Pancreas (tissue), 10 donors: ENCODE measurements around the gene PDGFRA. TPM values are rescaled to one million over a fixed set of nuclear protein-coding genes. Genes with fewer than 3 reads are reported as not detected.
"Not testable (repeated sequence)": the region's sequence is repeated elsewhere in the genome, so short reads cannot be mapped to it uniquely, and the experiment has no call there.

Experiments used
- ATAC-seq, 4 donors: fragments of 200-7000 bp; cut with Tn5 transposase; one replicate each; pipeline versions ENCODE4 v1.8.0 to v1.9.1; 2020; ENCODE audit warnings: mild to moderate bottlenecking in 4 of 4, moderate library complexity in 4 of 4
- DNase-seq, 6 donors: peaks; one replicate each; pipeline ENCODE4 v3.0.0-alpha.2; 2020
- FAIRE-seq: peaks from 2 replicates; lab custom pipeline; 2012; peaks lifted over from hg19 to GRCh38; lab: Jason Lieb, UNC
- H3K27ac ChIP-seq, 4 donors: fragments of 200-600 bp; sonication (generic); 1 replicate in 3 of 4; 2 replicates in 1 of 4; pipeline versions ENCODE4 v1.5.0 to v1.8.0; 2020
- H3K27me3 ChIP-seq, 4 donors: fragments of 200-600 bp; one replicate each; pipeline ENCODE4 v1.8.0; 2021
- H3K36me3 ChIP-seq, 3 donors: fragments of 200-600 bp; sonication (generic) in 1 of 3; one replicate each; pipeline versions ENCODE4 v1.5.0 to v1.8.0; 2020 to 2021
- H3K4me1 ChIP-seq, 3 donors: fragments of 200-600 bp; one replicate each; pipeline ENCODE4 v1.8.0; 2021
- H3K4me3 ChIP-seq, 4 donors: fragments of 200-600 bp; sonication (generic) in 2 of 4; one replicate each; pipeline versions ENCODE4 v1.5.0 to v1.8.0; 2020 to 2021
- H3K9me3 ChIP-seq, 4 donors: fragments of 200-600 bp; one replicate each; pipeline ENCODE4 v1.8.0; 2021
- CTCF ChIP-seq, 4 donors: fragments of 200-600 bp; sonication (generic) in 3 of 4; IDR thresholded peaks; one replicate each; pipeline versions ENCODE4 v1.5.0 to v1.8.0; 2021; ENCODE audit warnings: antibody characterized with exemption in 4 of 4
- WGBS, 2 donors: extraction: QIAGEN DNeasy Blood & Tissue Kit; methylation state at CpG; one replicate each; pipeline ENCODE4 v1.1.7; 2013; 5-methylcytosine and 5-hydroxymethylcytosine counted together
- intact Hi-C, 3 donors: fragments of 100-400 bp; cut with DNase I; formaldehyde crosslinking; loops; one replicate each; pipeline versions ENCODE4 v1.11.1 to v1.14.2; 2022
- polyA plus RNA-seq, 2 donors: library from polyadenylated mRNA; stranded (reverse); fragments of 200-250 nt; gene quantifications; one replicate each; pipeline ENCODE4 v1.2.3, GENCODE V29; 2013
- total RNA-seq, 6 donors: library from RNA; stranded (reverse); fragmentation: NEBNext Ultra II Directional in 4 of 6; extraction: Animal tissue kit (Norgen Biotek cat#: 25700) in 4 of 6; gene quantifications; one replicate each; pipeline versions ENCODE4 v1.2.1 to v1.2.4, GENCODE V29; 2021 to 2023
- donor health status: healthy with polysubstance abuse.
- donor health status: DM: no; HTN: no; CAD: no; lungs with moderate emphysema.
- donor health status: DM: no; HTN: no; CAD: no.
- donor health status: control.
- donor health status: control.
- donor health status: Bipolar disorder and iron deficiency.
- donor health status: DM: yes; HTN: yes; CAD: no.
- donor health status: DM: no; HTN: no; CAD: no.
- donor health status: DM: no; HTN: no; CAD: no.
- donor health status: DM: yes; HTN: yes; CAD: no.

The PDGFRA gene
- total and polyA plus RNA-seq, 8 donors, result 2.6 to 43.0 (median 11.1) TPM

- peaks cover 6 to 44% (median 16%) of the 10 kb centered on the region in 4 donors for H3K27me3 ChIP-seq
- peak; percentile 93 to 96 (median 93) for ATAC-seq
- H3K4me3 ChIP-seq, result peak overlapping the region; percentile 31 to 62 (median 34)
- intact Hi-C loops, result loop anchor here in 2 of 3 donors (10.0 kb wide), 1 partner anchor 1038 kb away; no protein-coding TSS in a partner anchor
- WGBS, 2 donors, result 0 to 3% methylated on average over 19 to 43 of the region's 43 CpGs
- TF ChIP-seq CTCF (IDR thresholded peaks at IDR 0.05), result peak; percentile 79 to 88 (median 80)
- peaks cover 0 to 18% (median 3%) of the 10 kb centered on the region in 3 donors for H3K4me1 ChIP-seq
- peak; percentile 70 to 97 (median 84) for DNase-seq
- no peaks in the 10 kb centered on the region for H3K9me3 ChIP-seq
- FAIRE-seq, result no peak
- no peak overlapping the region for H3K27ac ChIP-seq
- H3K36me3 ChIP-seq, result no peaks in the 10 kb centered on the region
These were observed 4.2 kb downstream of the PDGFRA start for GRCh38 chr4:54233277-54233696.

- ATAC-seq, result peak; percentile 78 to 85 (median 82)
- Histone ChIP-seq H3K9me3 (no peaks in the 10 kb centered on the region), H3K4me3 (peak overlapping the region; percentile 5 to 62 (median 34)), H3K27me3 (peaks cover 6 to 38% (median 16%) of the 10 kb centered on the region in 4 donors), H3K4me1 (peaks cover 0 to 18% (median 3%) of the 10 kb centered on the region in 3 donors), H3K27ac (no peak overlapping the region), H3K36me3 (no peaks in the 10 kb centered on the region)
- intact Hi-C loops, result loop anchor here in 2 of 3 donors (10.0 kb wide), 1 partner anchor 1039 kb away; no protein-coding TSS in a partner anchor
- TF ChIP-seq CTCF (IDR thresholded peaks at IDR 0.05), result peak; percentile 92 to 98 (median 94)
- peak; percentile 74 for FAIRE-seq
- peak; percentile 45 to 87 (median 77) for DNase-seq
- WGBS, 2 donors, result 1 to 3% methylated on average over 65 to 67 of the region's 67 CpGs
These were observed 4.8 kb downstream of the PDGFRA start for GRCh38 chr4:54233697-54234496.

GRCh38 chr4:54234497-54235205, 5.6 kb downstream of the PDGFRA start:
- peaks cover 0 to 18% (median 3%) of the 10 kb centered on the region in 3 donors for H3K4me1 ChIP-seq
- intact Hi-C loops, result loop anchor here in 2 of 3 donors (10.0 kb wide), 1 partner anchor 1040 kb away; no protein-coding TSS in a partner anchor
- no peak for FAIRE-seq
- ATAC-seq, result no peak
- no peaks in the 10 kb centered on the region for H3K36me3 ChIP-seq
- WGBS, 2 donors, result 16 to 18% methylated on average over 10 of the region's 10 CpGs
- DNase-seq, result no peak
- H3K4me3 ChIP-seq, result peak overlapping the region in 1 of 4 donors; percentile 36
- no peak for TF ChIP-seq CTCF (IDR thresholded peaks at IDR 0.05)
- H3K27ac ChIP-seq, result no peak overlapping the region
- H3K9me3 ChIP-seq, result no peaks in the 10 kb centered on the region
- peaks cover 6 to 30% (median 16%) of the 10 kb centered on the region in 4 donors for H3K27me3 ChIP-seq

GRCh38 chr4:54236316-54236715, 7.2 kb downstream of the PDGFRA start:
- intact Hi-C loops, result loop anchor here in 2 of 3 donors (10.0 kb wide), 1 partner anchor 1042 kb away; no protein-coding TSS in a partner anchor
- not testable (repeated sequence) for DNase-seq, ATAC-seq, H3K9me3 ChIP-seq, H3K36me3 ChIP-seq, FAIRE-seq, H3K27ac ChIP-seq, H3K4me3 ChIP-seq
- 71 to 79% methylated on average over 7 of the region's 7 CpGs for WGBS, 2 donors
- Histone ChIP-seq H3K27me3 (peaks cover 4 to 16% (median 8%) of the 10 kb centered on the region in 4 donors), H3K4me1 (peaks cover 0 to 11% (median 0%) of the 10 kb centered on the region in 3 donors)

- Histone ChIP-seq H3K36me3 (no peaks in the 10 kb centered on the region), H3K27ac (no peak overlapping the region), H3K9me3 (no peaks in the 10 kb centered on the region), H3K4me1 (peaks cover 0 to 10% (median 0%) of the 10 kb centered on the region in 3 donors), H3K4me3 (no peak overlapping the region), H3K27me3 (peaks cover 0 to 5% (median 0%) of the 10 kb centered on the region in 4 donors)
- intact Hi-C loops, result loop anchor here in 2 of 3 donors (10.0 kb wide), 1 partner anchor 1043 kb away; no protein-coding TSS in a partner anchor
- FAIRE-seq, result no peak
- ATAC-seq, result no peak
- 30 to 56% methylated on average over 2 of the region's 2 CpGs for WGBS, 2 donors
- no peak for TF ChIP-seq CTCF (IDR thresholded peaks at IDR 0.05)
- DNase-seq, result no peak
These were observed 8.7 kb downstream of the PDGFRA start for GRCh38 chr4:54237770-54238169.
